ENCODE measurements around the gene SLC22A25.

DNA sequence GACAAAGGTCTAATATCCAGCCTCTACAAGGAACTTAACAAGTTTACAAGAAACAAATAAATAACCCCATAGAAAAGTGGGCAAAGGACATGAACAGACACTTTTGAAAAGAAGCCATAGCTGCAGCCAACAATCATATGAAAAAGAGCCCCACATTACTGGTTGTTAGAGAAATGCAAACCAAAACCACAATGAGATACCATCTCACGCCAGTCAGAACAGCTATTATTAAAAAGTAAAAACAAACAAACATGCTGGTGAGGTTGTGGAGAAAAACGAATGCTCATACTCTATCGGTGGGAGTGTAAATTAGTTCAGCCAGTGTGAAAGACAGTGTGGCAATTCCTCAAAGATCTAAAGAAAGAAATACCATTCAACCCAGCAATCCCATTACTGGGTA, 5.6 kb upstream of the SLC22A25 start:
- TF ChIP-seq, protein P1, sequence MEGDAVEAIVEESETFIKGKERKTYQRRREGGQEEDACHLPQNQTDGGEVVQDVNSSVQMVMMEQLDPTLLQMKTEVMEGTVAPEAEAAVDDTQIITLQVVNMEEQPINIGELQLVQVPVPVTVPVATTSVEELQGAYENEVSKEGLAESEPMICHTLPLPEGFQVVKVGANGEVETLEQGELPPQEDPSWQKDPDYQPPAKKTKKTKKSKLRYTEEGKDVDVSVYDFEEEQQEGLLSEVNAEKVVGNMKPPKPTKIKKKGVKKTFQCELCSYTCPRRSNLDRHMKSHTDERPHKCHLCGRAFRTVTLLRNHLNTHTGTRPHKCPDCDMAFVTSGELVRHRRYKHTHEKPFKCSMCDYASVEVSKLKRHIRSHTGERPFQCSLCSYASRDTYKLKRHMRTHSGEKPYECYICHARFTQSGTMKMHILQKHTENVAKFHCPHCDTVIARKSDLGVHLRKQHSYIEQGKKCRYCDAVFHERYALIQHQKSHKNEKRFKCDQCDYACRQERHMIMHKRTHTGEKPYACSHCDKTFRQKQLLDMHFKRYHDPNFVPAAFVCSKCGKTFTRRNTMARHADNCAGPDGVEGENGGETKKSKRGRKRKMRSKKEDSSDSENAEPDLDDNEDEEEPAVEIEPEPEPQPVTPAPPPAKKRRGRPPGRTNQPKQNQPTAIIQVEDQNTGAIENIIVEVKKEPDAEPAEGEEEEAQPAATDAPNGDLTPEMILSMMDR (IDR thresholded peaks at IDR 0.05): no peak
- no peak for TF ChIP-seq EZH2 (IDR thresholded peaks at IDR 0.05)
